HPDE6-E6E7 (cell line): ENCODE results near the gene CA6.
A peak's percentile ranks its signal among the peaks of the same experiment; 100 is the strongest.
"Not testable (repeated sequence)": the region's sequence is repeated elsewhere in the genome, so short reads cannot be mapped to it uniquely, and the experiment has no call there.

Experiments
- DNase-seq: peaks from one replicate; pipeline ENCODE4 v3.0.0; 2011; ENCODE audit warnings: missing footprints; ENCODE audit errors: extremely low spot score

The CA6 gene

DNA sequence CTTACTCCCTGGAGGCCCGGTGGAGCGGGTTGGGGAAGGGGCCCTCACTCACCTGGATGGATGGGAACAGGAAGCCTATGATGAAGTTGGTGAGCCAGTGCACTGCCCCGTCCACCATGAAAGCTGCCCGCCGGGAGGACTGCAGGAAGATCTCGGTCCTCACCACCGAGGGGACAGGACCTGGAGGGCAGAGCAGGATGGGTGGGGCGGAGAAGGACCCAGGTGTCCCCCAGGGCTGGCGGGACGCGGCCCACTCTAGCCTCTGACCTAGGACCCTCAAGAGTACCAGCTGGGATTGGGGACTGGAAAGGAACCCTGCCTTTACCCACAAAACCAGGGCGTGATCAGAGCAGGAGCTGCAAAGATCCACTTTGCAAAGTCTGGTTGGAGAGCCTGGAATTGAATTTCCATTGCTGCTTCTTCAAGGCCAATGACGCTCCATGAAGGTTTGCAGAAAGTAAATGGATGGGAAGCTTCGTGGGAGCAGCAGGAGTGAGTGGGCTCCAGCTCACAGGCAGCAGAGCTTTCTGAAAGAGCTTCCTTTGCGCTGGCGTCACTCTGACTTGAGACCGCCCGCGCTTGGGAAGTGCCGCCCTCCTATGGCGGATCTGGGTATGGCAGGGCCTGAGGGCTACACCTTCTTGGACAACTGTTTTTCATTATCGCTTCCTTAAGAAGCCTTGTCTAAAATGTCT is 59.2 kb downstream of the CA6 start:
- peak; percentile 64 for DNase-seq

DNA sequence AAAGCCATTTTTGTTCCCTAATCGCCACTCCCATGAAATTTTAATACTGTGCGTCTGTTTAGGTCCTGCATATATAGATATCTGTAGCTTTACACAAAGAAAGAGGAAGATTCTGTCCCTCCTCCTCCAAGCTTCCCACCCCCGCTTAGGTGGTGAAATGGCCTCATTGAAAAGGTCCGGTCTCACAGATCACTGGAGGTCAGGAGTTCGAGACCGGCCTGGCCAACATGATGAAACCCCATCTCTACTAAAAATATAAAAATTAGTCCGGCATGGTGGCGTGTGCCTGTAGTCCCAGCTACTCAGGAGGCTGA is 59.7 kb downstream of the CA6 start:
- DNase-seq, result no peak

DNA sequence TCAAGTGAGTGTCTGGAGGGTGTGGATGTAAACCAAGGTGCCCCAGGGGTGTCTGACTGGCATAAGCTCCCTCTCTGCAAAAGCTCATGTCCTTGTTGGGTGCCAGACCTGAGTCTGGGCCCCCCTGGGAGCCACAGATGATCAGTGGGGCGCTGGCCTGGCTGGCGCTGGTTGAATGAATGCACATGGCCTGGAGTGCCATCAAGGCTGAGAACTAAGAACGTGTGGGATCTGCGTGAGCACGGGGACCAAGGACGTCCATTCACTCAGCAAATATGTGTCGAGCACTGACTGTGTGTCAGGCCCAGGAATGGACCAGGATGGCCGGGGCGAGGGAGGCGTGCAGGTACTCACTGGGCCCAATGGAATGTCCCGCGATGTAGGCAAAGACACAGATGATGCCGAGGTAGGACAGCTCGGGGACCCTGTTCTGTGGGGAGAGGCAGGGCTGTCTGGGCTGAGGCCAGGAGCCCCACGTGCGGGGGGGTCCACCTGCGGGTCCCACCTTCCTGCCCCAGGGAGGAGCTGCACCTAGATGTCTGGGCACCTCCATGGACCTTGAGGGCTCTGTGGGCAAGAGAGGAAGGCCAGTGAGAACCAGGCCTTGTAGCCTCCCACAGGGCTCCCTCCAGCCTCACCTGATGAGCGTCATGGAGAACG is 61.4 kb downstream of the CA6 start:
- DNase-seq, result no peak

DNA sequence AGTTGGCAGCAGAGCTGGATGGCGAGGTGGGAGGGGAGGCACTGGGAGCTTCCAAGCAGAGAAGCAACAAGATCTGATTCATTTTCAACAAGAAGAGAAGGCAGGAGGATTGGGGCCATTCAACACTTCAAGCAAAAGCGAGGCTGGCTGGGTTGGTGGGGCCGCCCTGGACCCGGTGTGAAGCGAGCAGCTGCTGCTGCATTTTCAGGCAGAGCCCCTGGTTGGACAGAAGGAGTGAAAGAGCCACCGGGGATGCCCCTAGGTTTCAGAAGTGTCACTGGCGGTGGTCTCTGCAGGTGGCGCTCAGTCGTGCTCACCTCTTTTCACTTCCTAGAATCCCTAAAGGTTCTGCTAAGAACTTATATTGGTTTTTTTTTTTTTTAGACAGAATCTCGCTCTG is 62.6 kb downstream of the CA6 start:
- DNase-seq, result no peak

DNA sequence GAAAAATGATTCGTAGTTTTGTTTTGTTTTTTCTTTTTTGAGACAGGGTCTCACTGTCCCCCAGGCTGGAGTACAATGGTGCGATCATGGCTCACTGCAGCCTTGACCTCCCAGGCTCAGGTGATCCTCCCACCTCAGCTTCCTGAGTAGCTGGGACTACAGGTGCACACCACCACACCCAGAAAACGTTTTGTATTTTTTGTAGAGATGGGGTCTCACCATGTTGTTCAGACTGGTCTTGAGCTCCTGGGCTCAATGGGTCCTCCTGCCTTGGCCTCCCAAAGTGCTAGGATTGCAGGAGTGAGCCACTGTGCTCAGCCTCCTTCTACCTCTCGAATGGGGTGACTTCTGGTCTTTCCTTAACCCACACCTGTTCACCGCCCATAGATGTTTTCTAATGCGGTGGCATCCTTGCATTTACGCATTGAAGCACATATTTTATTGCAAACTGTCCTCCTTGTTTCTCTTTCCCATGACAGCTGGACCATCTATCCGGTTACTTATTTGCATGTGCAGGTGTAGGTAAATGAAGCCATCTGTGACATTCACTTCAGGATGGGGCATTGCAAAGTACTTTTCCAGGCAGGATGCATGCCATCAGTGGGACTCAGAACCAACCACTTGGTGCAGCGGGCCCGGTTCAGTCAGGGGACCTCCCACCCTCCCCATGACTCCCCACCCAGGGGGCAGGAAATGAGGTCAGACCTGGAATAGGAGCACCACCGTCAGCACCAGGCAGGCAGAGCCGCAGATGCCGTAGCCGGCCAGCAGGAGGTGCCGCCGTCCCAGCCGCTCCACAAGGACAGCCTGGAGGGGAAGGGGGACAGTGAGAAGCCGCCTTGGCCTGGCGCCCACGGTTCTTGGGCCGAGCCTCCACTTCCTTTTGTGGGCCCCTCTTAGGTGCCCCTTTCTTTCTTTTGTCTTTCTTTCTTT is 64.0 kb downstream of the CA6 start:
- no peak for DNase-seq

DNA sequence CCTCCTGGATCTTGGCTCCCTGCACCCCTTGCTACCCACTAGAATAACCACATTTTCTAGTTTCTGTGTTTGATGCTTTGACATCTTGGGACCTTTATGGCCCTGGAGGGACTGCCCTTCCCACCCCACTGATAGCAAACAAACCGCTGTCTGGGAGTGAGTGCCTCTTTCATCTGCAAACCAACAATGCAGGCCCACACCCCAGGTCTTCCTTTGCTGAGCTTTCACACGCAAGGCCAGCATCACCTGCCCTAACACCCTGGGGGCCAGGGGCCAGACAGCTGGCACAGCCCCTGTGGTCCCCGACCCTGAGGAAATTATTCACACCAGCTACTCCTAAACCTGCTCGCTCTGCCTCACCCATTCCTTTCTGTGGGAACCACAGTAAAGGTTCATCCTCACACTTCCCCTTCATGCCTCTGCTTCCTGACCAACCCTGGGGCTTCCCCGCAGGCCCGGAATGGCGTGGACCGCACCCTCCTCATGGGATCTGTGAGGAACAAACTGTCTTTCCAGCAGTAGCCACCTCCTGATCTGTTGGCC is 65.2 kb downstream of the CA6 start:
- no peak for DNase-seq

DNA sequence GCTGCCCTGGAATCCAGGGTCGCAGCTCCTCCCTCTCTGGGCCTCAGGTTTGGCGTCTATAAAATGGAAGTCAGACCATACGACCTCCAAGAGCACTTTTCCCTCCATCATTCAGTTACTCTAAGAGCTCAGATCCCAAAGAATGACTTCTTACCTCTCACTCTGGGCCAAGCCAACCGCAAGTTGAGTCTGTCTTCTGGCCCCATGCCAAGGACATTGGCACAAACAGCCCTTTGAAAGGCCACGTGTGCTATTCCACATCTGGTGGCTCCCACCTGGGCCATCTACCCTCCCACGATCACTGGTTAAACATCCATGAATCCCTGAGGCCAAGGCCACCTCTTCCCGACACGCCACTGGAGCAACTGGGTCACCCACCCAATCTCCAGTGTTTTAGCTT is 68.2 kb downstream of the CA6 start:
- DNase-seq, result no peak

DNA sequence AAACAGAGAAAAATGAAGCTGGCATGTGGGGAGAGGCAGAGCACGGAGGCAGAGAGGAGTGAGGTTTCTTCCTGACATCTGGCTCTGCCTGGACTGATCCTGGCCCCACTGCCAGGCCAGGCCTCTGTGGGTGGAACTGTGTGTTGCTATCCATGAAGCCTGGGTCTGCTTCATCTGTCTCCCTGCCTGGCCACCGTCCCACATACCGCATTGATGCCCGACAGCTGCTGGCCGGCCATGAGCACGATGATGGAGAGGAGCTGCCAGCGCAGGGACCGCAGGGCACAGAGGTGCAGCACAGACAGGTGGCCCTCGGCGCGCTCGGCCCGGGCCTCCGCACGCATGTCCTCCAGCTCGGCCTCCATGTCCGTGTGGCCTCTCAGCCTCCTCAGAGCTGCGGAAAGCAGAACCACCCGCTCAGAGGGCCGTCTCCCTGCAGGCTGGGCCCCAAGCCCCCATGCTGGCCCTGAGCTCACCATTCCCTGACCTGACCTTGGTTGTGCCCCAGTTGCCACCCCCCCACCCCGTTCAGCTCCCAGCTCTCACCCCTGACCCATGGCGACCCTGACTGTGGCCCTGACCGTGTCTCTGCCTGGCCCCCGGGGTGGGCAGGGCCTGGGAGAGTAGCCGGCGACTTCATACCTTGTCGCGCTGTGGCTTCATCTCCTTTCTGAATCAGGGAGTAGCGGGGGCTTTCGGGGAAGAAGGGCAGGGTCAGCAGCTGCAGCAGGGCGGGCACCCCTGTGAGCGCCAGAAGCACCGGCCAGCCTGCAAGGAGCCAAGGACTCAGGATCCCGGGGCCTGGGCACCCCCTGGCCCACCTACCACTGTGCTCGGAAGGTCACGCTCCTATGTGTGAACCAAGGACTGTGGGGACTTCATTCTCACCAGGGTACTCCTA is 69.1 kb downstream of the CA6 start:
- DNase-seq, result no peak

DNA sequence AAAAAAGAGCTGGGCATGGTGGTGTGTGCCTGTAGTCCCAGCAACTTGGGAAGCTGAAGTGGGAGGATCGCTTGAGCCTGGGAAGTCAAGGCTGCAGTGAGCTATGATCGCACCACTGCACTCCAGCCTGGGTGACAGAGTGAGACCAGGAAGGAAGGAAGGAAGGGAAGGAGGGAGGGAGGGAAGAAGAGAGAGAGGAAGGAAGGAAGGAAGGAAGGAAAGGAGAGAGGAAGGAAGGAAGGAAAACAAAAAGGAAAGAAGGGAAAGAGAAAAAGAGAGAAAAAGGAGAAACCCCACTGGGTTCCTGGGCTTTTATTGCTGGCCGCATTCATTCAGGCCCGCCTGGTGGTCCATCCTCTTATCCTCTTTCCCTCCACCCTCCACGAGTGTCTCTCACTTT is 70.8 kb downstream of the CA6 start:
- DNase-seq, result no peak

DNA sequence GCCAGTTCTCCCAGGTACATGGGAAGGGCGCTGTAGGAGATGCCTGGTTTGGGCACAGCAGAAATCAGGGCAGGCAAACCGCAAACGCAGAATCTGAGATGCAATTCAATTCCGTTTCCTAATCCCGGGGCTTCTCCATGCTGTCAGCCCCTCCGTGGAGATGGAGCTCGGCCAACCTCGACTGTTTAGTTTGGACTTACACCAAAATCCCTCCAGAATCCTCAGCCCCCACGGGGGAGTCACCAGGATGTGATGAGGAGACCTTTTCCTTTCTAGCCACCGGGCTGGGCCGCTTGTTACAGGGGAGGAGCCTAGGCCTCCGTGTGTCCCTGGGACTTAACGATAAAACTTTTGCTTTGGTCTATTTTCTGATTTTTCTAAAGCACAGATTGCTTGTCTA is 72.7 kb downstream of the CA6 start:
- DNase-seq, result no peak

DNA sequence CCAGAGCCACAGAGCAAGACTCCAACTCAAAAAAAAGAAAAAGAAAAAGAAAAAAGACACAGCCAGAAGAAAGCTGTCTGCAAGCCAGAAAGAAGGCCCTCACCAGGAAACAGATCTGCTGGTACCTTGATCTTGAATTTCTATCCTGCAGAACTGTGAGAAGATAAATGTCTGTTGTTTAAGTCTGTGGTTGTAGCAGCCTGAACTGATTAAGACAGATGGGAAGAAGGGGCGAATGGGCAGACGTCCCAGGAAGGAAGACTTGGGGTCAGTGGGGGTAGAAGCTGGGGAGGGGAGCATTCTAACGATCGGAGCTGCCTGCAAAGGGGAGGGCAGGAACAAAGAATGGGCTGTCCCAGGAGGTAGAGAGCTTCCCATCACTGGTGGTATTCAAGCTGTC is 74.2 kb downstream of the CA6 start:
- DNase-seq, result no peak

DNA sequence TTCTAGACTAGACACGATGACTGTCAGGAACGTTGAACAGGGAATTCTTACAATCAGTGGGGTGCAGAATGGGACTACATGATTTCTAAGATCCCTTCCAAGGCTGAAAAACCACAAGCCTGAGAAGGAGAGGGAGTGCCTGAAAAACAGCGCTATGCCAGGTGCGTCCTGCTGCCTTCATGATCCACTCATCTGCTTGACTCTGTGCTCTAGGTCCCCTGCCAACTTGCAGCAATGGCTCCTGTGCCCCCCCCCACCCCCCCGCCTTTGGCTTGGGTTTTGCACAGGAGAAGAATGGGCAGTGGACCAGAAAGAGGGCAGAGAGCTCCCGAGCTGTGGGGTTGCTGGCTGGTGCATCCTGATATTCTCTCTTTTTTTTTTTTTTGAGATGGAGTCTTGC is 74.6 kb downstream of the CA6 start:
- DNase-seq, result no peak

DNA sequence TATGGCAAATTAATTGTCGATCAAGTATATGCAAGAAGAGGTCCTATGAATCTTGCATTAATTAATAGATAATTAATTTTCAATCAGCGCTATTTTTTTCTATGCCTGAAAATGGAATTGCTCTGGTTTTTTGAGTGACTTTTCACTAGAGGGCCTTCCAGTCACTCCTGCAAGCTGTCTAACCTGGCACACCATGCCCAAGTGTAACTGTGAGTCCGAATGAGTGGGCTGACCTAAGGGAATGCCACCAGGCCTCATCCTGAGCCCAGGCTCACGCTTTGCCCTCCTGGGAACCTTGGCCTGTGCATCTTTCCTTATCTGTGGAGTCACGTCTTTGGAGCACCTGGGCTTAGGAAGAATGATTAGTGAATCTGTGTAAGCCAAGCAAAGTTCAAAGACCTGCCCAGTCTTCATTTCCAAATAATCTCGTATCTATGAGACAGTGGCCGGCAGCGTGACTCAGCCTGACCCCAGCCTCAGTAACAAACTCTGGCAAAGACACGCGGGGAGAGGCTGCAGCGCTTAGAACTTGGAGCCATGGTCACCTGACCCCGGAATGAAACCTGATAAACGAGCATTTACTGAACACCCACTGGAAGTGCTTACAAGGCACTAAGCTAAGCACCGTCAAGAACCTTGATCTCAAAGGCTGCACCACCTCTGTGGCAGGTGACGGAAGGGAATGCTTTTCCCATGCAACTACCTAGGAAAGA is 76.5 kb downstream of the CA6 start:
- DNase-seq, result not testable (repeated sequence)

DNA sequence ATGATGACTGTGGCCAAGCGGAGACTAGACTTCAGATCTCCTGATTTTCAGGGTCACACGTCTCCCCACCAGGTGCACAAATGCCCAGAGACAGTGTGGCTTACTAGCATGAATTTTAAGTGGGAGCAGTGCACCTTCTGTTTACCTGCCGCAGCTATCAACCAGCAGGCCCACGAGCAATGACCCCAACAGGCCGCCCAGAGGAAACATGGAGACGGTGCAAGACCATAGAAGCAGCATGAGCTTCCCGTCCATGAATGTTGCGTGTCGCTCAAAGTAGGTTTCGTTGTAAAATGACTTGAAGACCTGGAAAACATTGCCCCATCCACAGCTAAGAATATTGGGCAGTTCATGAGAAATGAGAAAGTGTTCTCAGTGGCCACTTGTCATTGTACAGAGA is 77.1 kb downstream of the CA6 start:
- DNase-seq, result no peak
